Calu3 (cell line): ENCODE measurements around the gene NOL4L. TPM values are rescaled to one million over a fixed set of nuclear protein-coding genes. Genes with fewer than 3 reads are reported as not detected.

Experiments used
- BruUV-seq: library from RNA; stranded (reverse); fragments of 400-500 nt; replicated peaks from 2 replicates; lab custom pipeline; 2021; lab: Mats Ljungman, UMichigan
- CTCF ChIA-PET: fragments of 300-600 bp; sonication (Branson Sonifier 250); formaldehyde crosslinking; loops from one replicate; lab custom pipeline; 2022; ENCODE audit warnings: antibody characterized with exemption; lab: Charles Lee
- DNase-seq: peaks from one replicate; pipeline ENCODE4 v3.0.0; 2022
- H3K27ac Mint-ChIP-seq: one replicate; pipeline ENCODE4 v1.8.0; 2022; ENCODE audit warnings: mixed read lengths; ENCODE audit not compliant: unreplicated experiment
- H3K27me3 Mint-ChIP-seq: one replicate; pipeline ENCODE4 v1.8.0; 2022; ENCODE audit warnings: mixed read lengths; ENCODE audit not compliant: unreplicated experiment
- H3K36me3 Mint-ChIP-seq: one replicate; pipeline ENCODE4 v1.8.0; 2022; ENCODE audit warnings: mild to moderate bottlenecking, moderate library complexity, mixed read lengths; ENCODE audit not compliant: insufficient read depth, unreplicated experiment
- H3K4me1 Mint-ChIP-seq: one replicate; pipeline ENCODE4 v1.8.0; 2022; ENCODE audit warnings: mild to moderate bottlenecking, low read depth, mixed read lengths; ENCODE audit not compliant: unreplicated experiment
- H3K4me3 Mint-ChIP-seq: one replicate; pipeline ENCODE4 v1.8.0; 2022; ENCODE audit warnings: mild to moderate bottlenecking, low read depth, moderate library complexity, mixed read lengths; ENCODE audit not compliant: unreplicated experiment
- H3K9me3 Mint-ChIP-seq: one replicate; pipeline ENCODE4 v1.8.0; 2022; ENCODE audit warnings: low read depth, mixed read lengths; ENCODE audit not compliant: unreplicated experiment
- CTCF ChIP-seq: fragments of 200-600 bp; IDR thresholded peaks from one replicate; pipeline ENCODE4 v1.8.0; 2022; ENCODE audit warnings: antibody characterized with exemption; ENCODE audit not compliant: unreplicated experiment
- intact Hi-C: fragments of 100-400 bp; cut with micrococcal nuclease; formaldehyde crosslinking; loops from one replicate; pipeline ENCODE4 v1.10.0; 2022; ENCODE audit not compliant: unreplicated experiment
- total RNA-seq: library from RNA; stranded (reverse); gene quantifications from 2 replicates; pipeline ENCODE4 v1.2.3, GENCODE V29; 2022

The NOL4L gene
- total RNA-seq, 1 experiment from 2014 or later = 46.9 TPM

- peaks cover 28% of the 10 kb centered on the region for H3K36me3 Mint-ChIP-seq
- no peak for TF ChIP-seq CTCF
- H3K9me3 Mint-ChIP-seq = no peaks in the 10 kb centered on the region
- H3K4me1 Mint-ChIP-seq = peaks cover 36% of the 10 kb centered on the region
- intact Hi-C loops = no loop called here
- no peak overlapping the region for H3K27ac Mint-ChIP-seq
- CTCF ChIA-PET = interaction anchor here (0.6 to 1.7 kb wide), 6 partner anchors 12 to 126 kb away, joined by 3 to 6 read pairs (median 3); no protein-coding TSS in a partner anchor
- BruUV-seq = no TSS peak
- H3K4me3 Mint-ChIP-seq = no peak overlapping the region
- H3K27me3 Mint-ChIP-seq = peaks cover 55% of the 10 kb centered on the region
- DNase-seq = no peak
These were observed 45.9 kb downstream of the NOL4L start for GRCh38 chr20:32539026-32539816.

GRCh38 chr20:32538526-32538939, 46.6 kb downstream of the NOL4L start:
- no peak overlapping the region for H3K27ac Mint-ChIP-seq
- H3K9me3 Mint-ChIP-seq = no peaks in the 10 kb centered on the region
- no peak for DNase-seq
- no peak overlapping the region for H3K4me3 Mint-ChIP-seq
- no peak for TF ChIP-seq CTCF
- CTCF ChIA-PET = interaction anchor here (0.6 to 1.5 kb wide), 2 partner anchors 18 to 29 kb away, joined by 5 to 6 read pairs; no protein-coding TSS in a partner anchor
- intact Hi-C loops = no loop called here
- peaks cover 28% of the 10 kb centered on the region for H3K36me3 Mint-ChIP-seq
- H3K27me3 Mint-ChIP-seq = peaks cover 55% of the 10 kb centered on the region
- H3K4me1 Mint-ChIP-seq = peaks cover 36% of the 10 kb centered on the region
- BruUV-seq = no TSS peak

- H3K27ac Mint-ChIP-seq = no peak overlapping the region
- no peaks in the 10 kb centered on the region for H3K9me3 Mint-ChIP-seq
- intact Hi-C loops = no loop called here
- peak overlapping the region; percentile 82 for H3K4me3 Mint-ChIP-seq
- BruUV-seq = no TSS peak
- TF ChIP-seq CTCF = no peak
- DNase-seq = peak; percentile 37
- H3K36me3 Mint-ChIP-seq = peaks cover 28% of the 10 kb centered on the region
- CTCF ChIA-PET = interaction anchor here (0.6 to 1.4 kb wide), 4 partner anchors 23 to 115 kb away, joined by 3 to 5 read pairs (median 3); no protein-coding TSS in a partner anchor
- H3K4me1 Mint-ChIP-seq = peaks cover 36% of the 10 kb centered on the region
- H3K27me3 Mint-ChIP-seq = peaks cover 55% of the 10 kb centered on the region
These were observed 47.2 kb downstream of the NOL4L start for GRCh38 chr20:32537657-32538525.
